ENCODE measurements around the gene CCDC85A.

DNA sequence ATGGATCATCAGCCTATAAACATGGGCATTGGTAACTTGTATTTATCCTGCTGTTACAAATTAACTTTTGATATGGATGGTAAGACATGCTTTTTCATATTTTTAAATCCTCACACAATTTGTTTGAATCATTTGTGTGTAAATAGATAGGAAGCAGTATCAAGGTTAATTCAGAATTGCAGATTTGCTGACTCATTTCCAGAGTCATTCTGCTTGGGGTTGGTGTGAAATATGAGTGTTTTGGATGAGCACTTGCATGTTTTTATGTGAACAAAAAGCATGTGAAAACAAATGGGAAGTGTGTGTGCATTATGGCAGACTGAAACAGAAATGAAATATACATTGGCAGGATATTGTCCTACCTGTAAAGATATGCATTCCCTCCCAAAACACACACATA is 11.8 kb downstream of the CCDC85A start:
- TF ChIP-seq, protein P1, sequence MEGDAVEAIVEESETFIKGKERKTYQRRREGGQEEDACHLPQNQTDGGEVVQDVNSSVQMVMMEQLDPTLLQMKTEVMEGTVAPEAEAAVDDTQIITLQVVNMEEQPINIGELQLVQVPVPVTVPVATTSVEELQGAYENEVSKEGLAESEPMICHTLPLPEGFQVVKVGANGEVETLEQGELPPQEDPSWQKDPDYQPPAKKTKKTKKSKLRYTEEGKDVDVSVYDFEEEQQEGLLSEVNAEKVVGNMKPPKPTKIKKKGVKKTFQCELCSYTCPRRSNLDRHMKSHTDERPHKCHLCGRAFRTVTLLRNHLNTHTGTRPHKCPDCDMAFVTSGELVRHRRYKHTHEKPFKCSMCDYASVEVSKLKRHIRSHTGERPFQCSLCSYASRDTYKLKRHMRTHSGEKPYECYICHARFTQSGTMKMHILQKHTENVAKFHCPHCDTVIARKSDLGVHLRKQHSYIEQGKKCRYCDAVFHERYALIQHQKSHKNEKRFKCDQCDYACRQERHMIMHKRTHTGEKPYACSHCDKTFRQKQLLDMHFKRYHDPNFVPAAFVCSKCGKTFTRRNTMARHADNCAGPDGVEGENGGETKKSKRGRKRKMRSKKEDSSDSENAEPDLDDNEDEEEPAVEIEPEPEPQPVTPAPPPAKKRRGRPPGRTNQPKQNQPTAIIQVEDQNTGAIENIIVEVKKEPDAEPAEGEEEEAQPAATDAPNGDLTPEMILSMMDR (conservative IDR thresholded peaks at IDR 0.05; ENCODE audit: low read depth, low read length), result no peak
- TF ChIP-seq EZH2phosphoT487 (IDR thresholded peaks at IDR 0.05; ENCODE audit: borderline replicate concordance, low read length), result no peak
